Upper lobe of left lung (tissue), 6 donors: ENCODE data around the gene PRELID1. TPM values are rescaled to one million over a fixed set of nuclear protein-coding genes. Genes with fewer than 3 reads are reported as not detected.
"Not testable (repeated sequence)": the region's sequence is repeated elsewhere in the genome, so short reads cannot be mapped to it uniquely, and the experiment has no call there.

Experiments
- ATAC-seq, 2 donors: fragments of 200-7000 bp; cut with Tn5 transposase; one replicate each; pipeline ENCODE4 v1.9.1; 2022; ENCODE audit warnings: mild to moderate bottlenecking in 2 of 2, moderate library complexity in 2 of 2; ENCODE audit not compliant: low FRiP score in 2 of 2
- DNase-seq, 2 donors: peaks; one replicate each; pipeline ENCODE4 v3.0.0-alpha.2; 2019 to 2020
- H3K27ac ChIP-seq, 4 donors: fragments of 200-600 bp; sonication (generic); one replicate each; pipeline ENCODE4 v1.5.1; 2016 to 2019
- H3K27me3 ChIP-seq, 4 donors: fragments of 200-600 bp; sonication (generic); one replicate each; pipeline ENCODE4 v1.5.1; 2017 to 2019
- H3K36me3 ChIP-seq, 4 donors: fragments of 200-600 bp; sonication (generic); one replicate each; pipeline ENCODE4 v1.5.1; 2016 to 2019
- H3K4me1 ChIP-seq, 4 donors: fragments of 200-600 bp; sonication (generic); one replicate each; pipeline ENCODE4 v1.5.1; 2018 to 2019
- H3K4me3 ChIP-seq, 4 donors: fragments of 200-600 bp; sonication (generic); one replicate each; pipeline ENCODE4 v1.5.1; 2017 to 2019; ENCODE audit warnings: mild to moderate bottlenecking in 2 of 4, moderate library complexity in 1 of 4
- H3K9me3 ChIP-seq, 4 donors: fragments of 200-600 bp; sonication (generic); one replicate each; pipeline ENCODE4 v1.5.1; 2018 to 2019
- EP300 ChIP-seq, 4 donors: sonication (generic); formaldehyde crosslinking; IDR thresholded peaks; one replicate each; pipeline ENCODE4 v1.5.1; 2017; ENCODE audit warnings: antibody characterized with exemption in 4 of 4, control low read depth in 2 of 4
- POLR2A ChIP-seq, 4 donors: fragments of 450-650 bp; IDR thresholded peaks; one replicate each; pipeline ENCODE4 v1.5.1; 2016 to 2017; ENCODE audit warnings: antibody characterized with exemption in 4 of 4, mild to moderate bottlenecking in 2 of 4
- POLR2AphosphoS5 ChIP-seq, 2 donors: sonication (generic); formaldehyde crosslinking; IDR thresholded peaks; one replicate each; pipeline ENCODE4 v1.5.1; 2017; ENCODE audit warnings: antibody characterized with exemption in 2 of 2
- WGBS, 2 donors: methylation state at CpG; one replicate each; pipeline ENCODE4 v1.1.5; 2017 to 2018; 5-methylcytosine and 5-hydroxymethylcytosine counted together
- total RNA-seq, 6 donors: library from RNA; depleted of rRNA in 4 of 6; stranded (reverse); fragments of >200 nt in 4 of 6; gene quantifications; one replicate each; pipeline versions ENCODE4 v1.1.0 to v1.2.1, GENCODE V29; 2016 to 2021
- TF ChIP-seq, protein P1 (sequence below), 6 experiments: fragments of 450-650 bp in 4 of 6; fragments of 200-600 bp in 2 of 6; sonication (generic) in 2 of 6; IDR thresholded peaks; one replicate each; pipeline ENCODE4 v1.5.1; 2016 to 2019; ENCODE audit warnings: antibody characterized with exemption in 6 of 6
- donor health status: DM: no; HTN: no; CAD: no; lungs with moderate emphysema.
- donor health status: DM: no; HTN: yes; CAD: no; lungs with severe emphysema.

PRELID1 gene
- total RNA-seq, 6 donors from 2014 or later: 45.1 to 132 (median 86.8) TPM

DNA sequence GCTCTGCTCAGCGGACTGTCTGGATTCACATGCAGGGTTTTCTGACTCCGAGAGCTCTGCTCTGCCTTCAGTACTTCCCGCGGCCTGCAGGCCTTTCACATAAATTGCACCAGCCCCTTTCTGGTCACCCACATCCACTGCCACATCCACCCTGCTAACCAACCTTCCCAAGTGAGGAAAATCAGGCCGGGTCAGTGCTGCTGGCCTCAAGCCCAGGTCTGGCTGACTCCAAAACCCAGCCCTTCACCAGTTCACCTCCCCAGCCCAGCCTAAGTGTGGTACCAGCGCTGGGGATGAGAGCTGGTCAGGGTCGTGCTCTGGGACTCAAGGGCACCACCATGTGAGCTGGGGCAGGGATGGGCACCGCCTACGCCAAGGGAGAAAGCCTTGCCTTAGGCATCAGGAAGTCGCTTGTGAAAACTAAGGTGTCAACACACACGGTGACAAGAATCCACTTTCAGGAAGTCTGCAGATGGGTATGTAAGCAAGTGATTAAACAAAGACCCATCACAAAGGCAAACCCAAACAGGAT is 35.6 kb downstream of the PRELID1 start:
- no peak for TF ChIP-seq POLR2AphosphoS5 (IDR thresholded peaks at IDR 0.05)
- TF ChIP-seq POLR2A (IDR thresholded peaks at IDR 0.05): no peak
- TF ChIP-seq, protein P1, sequence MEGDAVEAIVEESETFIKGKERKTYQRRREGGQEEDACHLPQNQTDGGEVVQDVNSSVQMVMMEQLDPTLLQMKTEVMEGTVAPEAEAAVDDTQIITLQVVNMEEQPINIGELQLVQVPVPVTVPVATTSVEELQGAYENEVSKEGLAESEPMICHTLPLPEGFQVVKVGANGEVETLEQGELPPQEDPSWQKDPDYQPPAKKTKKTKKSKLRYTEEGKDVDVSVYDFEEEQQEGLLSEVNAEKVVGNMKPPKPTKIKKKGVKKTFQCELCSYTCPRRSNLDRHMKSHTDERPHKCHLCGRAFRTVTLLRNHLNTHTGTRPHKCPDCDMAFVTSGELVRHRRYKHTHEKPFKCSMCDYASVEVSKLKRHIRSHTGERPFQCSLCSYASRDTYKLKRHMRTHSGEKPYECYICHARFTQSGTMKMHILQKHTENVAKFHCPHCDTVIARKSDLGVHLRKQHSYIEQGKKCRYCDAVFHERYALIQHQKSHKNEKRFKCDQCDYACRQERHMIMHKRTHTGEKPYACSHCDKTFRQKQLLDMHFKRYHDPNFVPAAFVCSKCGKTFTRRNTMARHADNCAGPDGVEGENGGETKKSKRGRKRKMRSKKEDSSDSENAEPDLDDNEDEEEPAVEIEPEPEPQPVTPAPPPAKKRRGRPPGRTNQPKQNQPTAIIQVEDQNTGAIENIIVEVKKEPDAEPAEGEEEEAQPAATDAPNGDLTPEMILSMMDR (IDR thresholded peaks at IDR 0.05): no peak
- TF ChIP-seq EP300 (IDR thresholded peaks at IDR 0.05): no peak
- DNase-seq: no peak
- H3K9me3 ChIP-seq: no peaks in the 10 kb centered on the region
- peaks cover 35 to 72% (median 55%) of the 10 kb centered on the region in 4 donors for H3K36me3 ChIP-seq
- ATAC-seq: no peak
- H3K4me3 ChIP-seq: no peak overlapping the region
- 56 to 63% methylated on average over 7 to 11 of the region's 11 CpGs for WGBS, 2 donors
- peaks cover 0 to 12% (median 7%) of the 10 kb centered on the region in 4 donors for H3K4me1 ChIP-seq
- H3K27me3 ChIP-seq: no peaks in the 10 kb centered on the region
- peak overlapping the region in 3 of 4 donors; percentile 4 to 65 (median 8) for H3K27ac ChIP-seq

DNA sequence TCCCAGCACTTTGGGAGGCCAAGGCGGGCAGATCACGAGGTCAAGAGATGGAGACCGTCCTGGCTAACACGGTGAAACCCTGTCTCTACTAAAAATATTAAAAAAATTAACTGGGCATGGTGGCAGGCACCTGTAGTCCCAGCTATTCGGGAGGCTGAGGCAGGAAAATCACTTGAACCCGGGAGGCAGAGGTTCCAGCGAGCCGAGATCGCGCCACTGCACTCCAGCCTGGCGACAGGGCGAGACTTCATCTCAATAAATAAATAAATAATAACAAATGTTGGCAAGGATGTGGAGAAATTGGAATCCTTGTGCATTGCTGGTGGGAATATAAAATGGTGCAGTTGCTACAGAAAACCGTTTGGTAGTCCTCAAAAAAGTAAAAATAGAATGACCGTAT is 39.4 kb downstream of the PRELID1 start:
- not testable (repeated sequence) for H3K27ac ChIP-seq, H3K9me3 ChIP-seq, H3K4me3 ChIP-seq, ATAC-seq, DNase-seq, H3K27me3 ChIP-seq
- peaks cover 7 to 49% (median 21%) of the 10 kb centered on the region in 4 donors for H3K36me3 ChIP-seq
- 95 to 97% methylated on average over 14 of the region's 14 CpGs for WGBS, 2 donors
- H3K4me1 ChIP-seq: peaks cover 5 to 23% (median 11%) of the 10 kb centered on the region in 4 donors

DNA sequence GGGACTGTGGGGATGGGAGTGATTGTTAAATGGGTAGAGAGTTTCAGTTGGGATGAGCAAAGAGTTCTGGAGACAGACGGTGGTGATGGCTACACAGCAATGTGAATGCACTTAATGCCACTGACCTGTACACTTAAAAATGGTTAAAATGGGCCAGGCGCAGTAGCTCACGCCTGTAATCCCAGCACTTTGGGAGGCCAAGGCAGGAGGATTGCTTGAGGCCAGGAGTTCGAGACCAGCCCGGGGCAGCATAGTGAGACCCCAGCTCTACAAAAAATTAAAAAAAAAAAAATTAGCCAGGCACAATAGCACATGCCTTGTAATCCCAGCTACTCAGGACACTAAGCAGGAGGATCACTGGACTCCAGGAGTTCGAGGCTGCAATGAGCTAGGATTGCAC is 40.2 kb downstream of the PRELID1 start:
- H3K9me3 ChIP-seq: no peaks in the 10 kb centered on the region
- WGBS, 2 donors: 96 to 98% methylated on average over 6 of the region's 6 CpGs
- no peak overlapping the region for H3K27ac ChIP-seq
- ATAC-seq: no peak
- TF ChIP-seq, protein P1 (IDR thresholded peaks at IDR 0.05): no peak
- TF ChIP-seq EP300 (IDR thresholded peaks at IDR 0.05) (no peak), POLR2A (IDR thresholded peaks at IDR 0.05) (no peak), POLR2AphosphoS5 (IDR thresholded peaks at IDR 0.05) (no peak)
- H3K36me3 ChIP-seq: peaks cover 4 to 45% (median 13%) of the 10 kb centered on the region in 4 donors
- H3K27me3 ChIP-seq: no peaks in the 10 kb centered on the region
- no peak overlapping the region for H3K4me3 ChIP-seq
- peaks cover 5 to 26% (median 15%) of the 10 kb centered on the region in 4 donors for H3K4me1 ChIP-seq
- DNase-seq: no peak

DNA sequence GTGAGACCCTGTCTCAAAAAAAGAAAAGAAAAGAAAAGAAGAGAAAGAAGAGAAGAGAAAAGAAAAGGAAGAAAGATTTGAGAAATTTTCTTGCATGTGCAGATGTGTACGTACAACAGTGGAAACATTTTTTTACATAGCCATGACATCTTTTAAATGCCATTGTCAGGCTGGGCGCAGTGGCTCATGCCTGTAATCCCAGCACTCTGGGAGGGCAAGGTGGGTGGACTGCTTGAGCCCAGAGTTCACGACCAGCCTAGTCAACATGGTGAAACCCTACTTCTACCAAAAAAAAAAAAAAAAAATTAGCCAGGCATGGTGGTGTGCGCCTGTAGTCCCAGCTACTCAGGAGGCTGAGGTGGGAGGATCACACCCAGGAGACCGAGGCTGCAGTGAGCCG is 41.3 kb downstream of the PRELID1 start:
- peaks cover 11 to 26% (median 23%) of the 10 kb centered on the region in 4 donors for H3K4me1 ChIP-seq
- peaks cover 4 to 53% (median 9%) of the 10 kb centered on the region in 4 donors for H3K36me3 ChIP-seq
- 95 to 97% methylated on average over 6 of the region's 6 CpGs for WGBS, 2 donors
- DNase-seq: no peak
- H3K27ac ChIP-seq: no peak overlapping the region
- no peaks in the 10 kb centered on the region for H3K27me3 ChIP-seq
- ATAC-seq: no peak
- no peak overlapping the region for H3K4me3 ChIP-seq
- TF ChIP-seq, protein P1 (IDR thresholded peaks at IDR 0.05): no peak
- TF ChIP-seq POLR2AphosphoS5 (IDR thresholded peaks at IDR 0.05): no peak
- TF ChIP-seq EP300 (IDR thresholded peaks at IDR 0.05): no peak
- TF ChIP-seq POLR2A (IDR thresholded peaks at IDR 0.05): no peak
- no peaks in the 10 kb centered on the region for H3K9me3 ChIP-seq

DNA sequence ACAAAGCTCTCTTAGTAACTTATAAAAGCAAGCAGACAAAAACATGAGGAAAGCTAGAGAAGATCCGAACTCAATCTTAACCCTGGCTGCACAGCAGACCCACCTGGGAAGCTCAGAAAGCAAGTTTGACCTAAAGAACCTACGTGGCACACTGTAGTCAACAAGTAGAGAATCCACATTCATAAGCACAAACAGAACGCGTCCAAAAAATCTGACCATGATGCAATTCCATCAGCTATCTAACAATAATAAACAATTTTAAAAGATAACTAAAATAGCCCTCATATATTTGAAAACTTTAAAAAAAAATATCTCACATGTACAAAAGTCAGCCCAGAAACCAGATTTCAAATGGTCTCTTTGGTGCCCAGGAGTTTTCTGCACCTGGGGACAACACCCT is 43.2 kb downstream of the PRELID1 start:
- WGBS, 2 donors: 65 to 78% methylated on average over 4 of the region's 4 CpGs
- Histone ChIP-seq H3K4me1 (peaks cover 22 to 40% (median 31%) of the 10 kb centered on the region in 4 donors), H3K4me3 (no peak overlapping the region), H3K27me3 (no peaks in the 10 kb centered on the region), H3K9me3 (no peaks in the 10 kb centered on the region), H3K27ac (no peak overlapping the region), H3K36me3 (peaks cover 4 to 41% (median 9%) of the 10 kb centered on the region in 4 donors)
- no peak for DNase-seq
- TF ChIP-seq EP300 (IDR thresholded peaks at IDR 0.05): no peak
- TF ChIP-seq, protein P1 (IDR thresholded peaks at IDR 0.05): no peak
- TF ChIP-seq POLR2AphosphoS5 (IDR thresholded peaks at IDR 0.05): no peak
- TF ChIP-seq POLR2A (IDR thresholded peaks at IDR 0.05): no peak
- ATAC-seq: no peak
